Fibroblast of lung (primary cell): ENCODE measurements around the gene GPR173.

Source experiments
- CTCF ChIP-seq, 2 donors: IDR thresholded peaks in 1 of 2; conservative IDR thresholded peaks in 1 of 2; 1 replicate in 1 of 2; 2 replicates in 1 of 2; pipeline ENCODE4 v1.5.1; 2011 to 2012; ENCODE audit warnings: low read length in 2 of 2, control low read depth in 1 of 2, inconsistent platforms in 1 of 2, low read depth in 1 of 2, mild to moderate bottlenecking in 1 of 2
- EZH2 ChIP-seq: IDR thresholded peaks from 2 replicates; pipeline ENCODE4 v1.5.1; 2012; ENCODE audit warnings: low read length, control low read depth, mild to moderate bottlenecking; ENCODE audit errors: missing control alignments

- TF ChIP-seq EZH2, result no peak
- no peak for TF ChIP-seq CTCF (conservative IDR thresholded peaks at IDR 0.05 in 1 of 2, IDR thresholded peaks at IDR 0.05 in 1 of 2; ENCODE audit: low read depth in 1 of 2, low read length in 2 of 2)
Measured at GRCh38 chrX:53028678-53029077, 19.9 kb upstream of the GPR173 start.
